Fibroblast of the aortic adventitia (primary cell): ENCODE results near the gene ZNF716. TPM values are rescaled to one million over a fixed set of nuclear protein-coding genes. Genes with fewer than 3 reads are reported as not detected.
"Not testable (repeated sequence)": the region's sequence is repeated elsewhere in the genome, so short reads cannot be mapped to it uniquely, and the experiment has no call there.

Source experiments
- DNase-seq: peaks from one replicate; pipeline ENCODE4 v3.0.0-alpha.2; 2010; ENCODE audit warnings: low read depth
- H3K4me3 ChIP-seq: 2 replicates; pipeline ENCODE4 v1.5.1; 2011; ENCODE audit warnings: low read depth, mild to moderate bottlenecking, control low read depth, low read length, moderate library complexity
- total RNA-seq: library from RNA; depleted of rRNA; stranded (reverse); fragments of >200 nt; gene quantifications from 2 replicates; pipeline ENCODE4 v1.2.3, GENCODE V29; 2012; ENCODE audit warnings: low replicate concordance
- TF ChIP-seq, protein P1 (sequence below): IDR thresholded peaks from 2 replicates; pipeline ENCODE4 v1.5.1; 2011; ENCODE audit warnings: mild to moderate bottlenecking, low read length, control low read depth, inconsistent platforms; ENCODE audit not compliant: insufficient read depth

ZNF716 gene
- total RNA-seq: not detected in 2 replicates

GRCh38 chr7:57449904-57450303, at the start of gene ZNF716:
TSS of gene ZNF716 (plus strand) at chr7:57450177. CDS start at chr7:57450289, 112 bp downstream.
- no peak within 1 kb of the TSS for H3K4me3 ChIP-seq
- no peak for DNase-seq
- TF ChIP-seq, protein P1, sequence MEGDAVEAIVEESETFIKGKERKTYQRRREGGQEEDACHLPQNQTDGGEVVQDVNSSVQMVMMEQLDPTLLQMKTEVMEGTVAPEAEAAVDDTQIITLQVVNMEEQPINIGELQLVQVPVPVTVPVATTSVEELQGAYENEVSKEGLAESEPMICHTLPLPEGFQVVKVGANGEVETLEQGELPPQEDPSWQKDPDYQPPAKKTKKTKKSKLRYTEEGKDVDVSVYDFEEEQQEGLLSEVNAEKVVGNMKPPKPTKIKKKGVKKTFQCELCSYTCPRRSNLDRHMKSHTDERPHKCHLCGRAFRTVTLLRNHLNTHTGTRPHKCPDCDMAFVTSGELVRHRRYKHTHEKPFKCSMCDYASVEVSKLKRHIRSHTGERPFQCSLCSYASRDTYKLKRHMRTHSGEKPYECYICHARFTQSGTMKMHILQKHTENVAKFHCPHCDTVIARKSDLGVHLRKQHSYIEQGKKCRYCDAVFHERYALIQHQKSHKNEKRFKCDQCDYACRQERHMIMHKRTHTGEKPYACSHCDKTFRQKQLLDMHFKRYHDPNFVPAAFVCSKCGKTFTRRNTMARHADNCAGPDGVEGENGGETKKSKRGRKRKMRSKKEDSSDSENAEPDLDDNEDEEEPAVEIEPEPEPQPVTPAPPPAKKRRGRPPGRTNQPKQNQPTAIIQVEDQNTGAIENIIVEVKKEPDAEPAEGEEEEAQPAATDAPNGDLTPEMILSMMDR: no peak

GRCh38 chr7:57400531-57401155, 49.3 kb upstream of the ZNF716 start:
- no peak for DNase-seq
- TF ChIP-seq, protein P1: no peak
- H3K4me3 ChIP-seq: no peak overlapping the region

DNA sequence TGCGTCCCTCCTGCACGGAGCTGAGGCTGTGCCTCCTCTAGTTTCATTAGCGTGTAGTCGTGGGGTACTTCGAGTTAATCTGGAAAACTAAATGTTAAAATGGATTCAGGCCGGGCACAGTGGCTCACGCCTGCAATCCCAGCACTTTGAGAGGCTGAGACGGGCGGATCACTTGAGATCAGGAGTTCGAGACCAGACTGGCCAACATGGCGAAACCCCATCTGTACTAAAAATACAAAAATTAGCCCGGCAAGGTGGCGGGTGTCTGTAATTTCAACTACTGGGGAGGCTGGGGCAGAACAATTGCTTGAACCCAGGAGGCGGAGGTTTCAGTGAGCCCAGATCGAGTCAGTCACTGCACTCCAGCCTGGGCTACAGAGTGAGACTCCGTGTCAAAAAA, 46.9 kb upstream of the ZNF716 start:
- DNase-seq, H3K4me3 ChIP-seq: not testable (repeated sequence)

DNA sequence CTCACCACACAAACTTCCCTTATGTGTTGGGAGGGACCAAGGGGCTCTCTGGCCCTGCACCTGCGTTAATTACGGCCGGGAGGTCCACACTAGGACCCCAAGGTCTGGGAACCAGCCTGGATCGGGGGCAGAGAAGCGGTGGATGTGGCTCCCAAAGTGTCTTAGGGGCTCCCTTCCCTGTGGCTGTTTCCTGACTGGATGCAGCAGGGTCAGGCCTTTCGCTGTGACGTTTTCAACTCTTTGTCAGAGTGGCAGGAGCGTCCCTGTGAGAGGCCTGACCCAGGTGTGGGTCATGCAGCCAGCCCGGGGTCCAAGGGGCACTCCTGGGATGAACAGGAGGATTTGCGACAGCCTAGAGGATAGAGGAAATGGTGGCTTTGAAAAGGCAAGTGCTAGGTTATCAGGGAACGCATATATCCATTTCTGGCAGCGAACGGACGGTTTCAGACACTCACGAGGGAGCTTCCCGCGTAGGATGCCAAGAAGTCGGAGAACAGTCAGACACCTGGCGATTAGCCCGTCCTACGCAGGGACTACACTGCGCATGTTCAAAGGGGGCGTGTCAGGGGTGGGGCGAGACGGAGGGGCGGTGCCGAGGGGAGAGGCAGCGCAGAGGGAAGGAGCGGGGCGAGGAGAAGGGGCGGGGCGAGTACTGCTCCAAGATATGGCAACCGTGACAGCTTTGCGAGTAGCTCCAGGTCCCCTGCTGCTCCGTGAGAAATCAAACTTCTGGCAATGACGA, 46.2 kb upstream of the ZNF716 start:
- no peak for DNase-seq
- no peak overlapping the region for H3K4me3 ChIP-seq
- TF ChIP-seq, protein P1: no peak

- TF ChIP-seq, protein P1: no peak
- no peak overlapping the region for H3K4me3 ChIP-seq
- DNase-seq: no peak
Measured at GRCh38 chr7:57404343-57404966, 45.5 kb upstream of the ZNF716 start.

DNA sequence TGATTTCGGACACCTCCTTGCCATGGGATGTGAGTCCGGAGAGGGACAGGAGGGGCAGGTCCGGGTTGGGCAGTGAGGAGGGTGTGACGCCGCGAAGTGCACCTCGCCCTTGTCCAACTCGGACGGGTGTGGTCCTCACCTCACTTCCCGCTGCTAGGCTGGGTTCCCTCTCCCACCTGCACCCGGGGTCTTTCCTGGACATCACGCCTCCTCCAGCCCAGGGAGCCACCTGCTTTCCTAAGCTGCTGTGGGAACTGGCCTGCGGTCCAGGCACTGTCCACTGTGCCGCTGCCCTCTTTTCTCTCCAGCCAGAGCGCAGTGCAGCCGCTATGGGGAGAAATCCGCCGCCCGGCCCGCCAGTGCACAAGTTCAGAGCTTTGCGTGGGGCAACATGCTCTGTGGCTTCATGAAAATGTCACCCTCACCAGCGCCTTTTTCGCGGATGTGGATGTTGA, 45.0 kb upstream of the ZNF716 start:
- DNase-seq: no peak
- TF ChIP-seq, protein P1: no peak
- no peak overlapping the region for H3K4me3 ChIP-seq

GRCh38 chr7:57407125-57407524, 42.9 kb upstream of the ZNF716 start:
- TF ChIP-seq, protein P1: no peak
- no peak for DNase-seq
- H3K4me3 ChIP-seq: no peak overlapping the region
